ELR (cell line): Measurements from ENCODE around the gene ASTN2.

Source experiments
- DNase-seq: peaks from one replicate; pipeline ENCODE4 v3.0.0-alpha.2; 2015; ENCODE audit warnings: low read depth

Gene ASTN2

GRCh38 chr9:116605904-116606341 lies 808.9 kb downstream of the ASTN2 start:
- no peak for DNase-seq

- no peak for DNase-seq
Measured at GRCh38 chr9:116605060-116605459, 809.8 kb downstream of the ASTN2 start.

GRCh38 chr9:116604251-116604650 lies 810.6 kb downstream of the ASTN2 start:
- no peak for DNase-seq

- no peak for DNase-seq
Measured at GRCh38 chr9:116599342-116599884, 815.4 kb downstream of the ASTN2 start.

GRCh38 chr9:116596646-116597045 lies 818.2 kb downstream of the ASTN2 start:
- DNase-seq = no peak

- DNase-seq = peak; percentile 91
Measured at GRCh38 chr9:116594547-116594946, 820.3 kb downstream of the ASTN2 start.

GRCh38 chr9:116592970-116593369 lies 821.9 kb downstream of the ASTN2 start:
- no peak for DNase-seq

- peak; percentile 82 for DNase-seq
Measured at GRCh38 chr9:116589392-116590354, 825.2 kb downstream of the ASTN2 start.

- no peak for DNase-seq
Measured at GRCh38 chr9:116587919-116588318, 826.9 kb downstream of the ASTN2 start.

- DNase-seq = no peak
Measured at GRCh38 chr9:116585896-116586295, 829.0 kb downstream of the ASTN2 start.

GRCh38 chr9:116585204-116585603 lies 829.7 kb downstream of the ASTN2 start:
- DNase-seq = no peak

GRCh38 chr9:116580853-116581252 lies 834.0 kb downstream of the ASTN2 start:
- DNase-seq = no peak

- peak; percentile 5 for DNase-seq
Measured at GRCh38 chr9:116576386-116576785, 838.5 kb downstream of the ASTN2 start.

GRCh38 chr9:116574027-116574679 lies 840.7 kb downstream of the ASTN2 start:
- DNase-seq = no peak

- peak; percentile 79 for DNase-seq
Measured at GRCh38 chr9:116572095-116572748, 842.6 kb downstream of the ASTN2 start.

GRCh38 chr9:116569111-116569510 lies 845.7 kb downstream of the ASTN2 start:
- no peak for DNase-seq

GRCh38 chr9:116566677-116567488 lies 848.0 kb downstream of the ASTN2 start:
- peak; percentile 52 for DNase-seq

- DNase-seq = peak; percentile 21
Measured at GRCh38 chr9:116565986-116566385, 848.9 kb downstream of the ASTN2 start.

GRCh38 chr9:116564266-116564793 lies 850.5 kb downstream of the ASTN2 start:
- DNase-seq = no peak

- no peak for DNase-seq
Measured at GRCh38 chr9:116558818-116559540, 855.9 kb downstream of the ASTN2 start.
